ENCODE data around the gene RNU1-1. TPM values are rescaled to one million over a fixed set of nuclear protein-coding genes. Genes with fewer than 3 reads are reported as not detected.
A peak's percentile ranks its signal among the peaks of the same experiment; 100 is the strongest.
"Not testable (repeated sequence)": the region's sequence is repeated elsewhere in the genome, so short reads cannot be mapped to it uniquely, and the experiment has no call there.

The RNU1-1 gene
- total and polyA plus RNA-seq, 9 of the 15 experiments (the other 6 are each of a cell fraction or from before 2014, with no cell fraction given): under 0.01 to 32,823 (median 2,538) TPM; not detected in 4

DNA sequence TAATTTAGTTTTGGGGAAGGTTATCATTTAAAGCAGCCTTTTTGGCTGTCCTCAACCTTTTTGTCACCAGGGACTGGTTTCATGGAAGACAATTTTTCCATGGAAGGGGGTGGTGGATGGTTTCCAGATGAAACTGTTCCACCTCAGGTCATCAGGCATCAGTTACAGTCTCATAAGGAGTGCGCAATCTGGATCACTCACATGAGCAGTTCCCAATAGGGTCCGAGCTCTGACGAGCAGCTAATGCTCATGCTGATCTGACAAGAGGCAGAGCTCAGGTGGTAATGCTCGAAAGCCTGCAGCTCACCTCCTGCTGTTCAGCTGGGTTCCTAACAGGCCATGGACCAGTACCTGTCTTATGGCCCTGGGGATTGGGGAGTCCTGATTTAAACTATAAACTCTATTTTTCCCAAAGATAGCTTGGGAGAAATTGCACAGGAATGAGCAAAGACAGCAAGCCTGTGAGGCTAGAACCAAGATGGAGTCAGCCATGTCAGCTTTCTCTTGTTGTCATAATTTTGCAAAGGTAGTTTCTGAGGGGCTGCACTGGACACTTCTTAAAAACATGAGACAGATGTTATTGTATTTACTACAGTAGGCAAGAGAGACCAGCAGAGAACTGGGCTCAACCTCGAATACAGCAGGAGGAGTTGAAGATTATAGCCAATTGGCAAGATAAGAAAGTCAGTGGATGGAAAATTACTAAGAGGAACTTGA is 2.8 kb upstream of the RNU1-1 start (continued):
- TF ChIP-seq NR2C2 (CRISPR knock-in tag; IDR thresholded peaks at IDR 0.05): not testable (repeated sequence)
- TF ChIP-seq NR2C2 (tag; IDR thresholded peaks at IDR 0.05): peak; percentile 42; the same call in 1 of the 2 replicates
- 0 out of 2 replicates have a peak, but pooled peaks have one; percentile 39 for TF ChIP-seq ZNF197 (CRISPR knock-in tag; IDR thresholded peaks at IDR 0.05; ENCODE audit: low read depth)
- TF ChIP-seq, protein P1, sequence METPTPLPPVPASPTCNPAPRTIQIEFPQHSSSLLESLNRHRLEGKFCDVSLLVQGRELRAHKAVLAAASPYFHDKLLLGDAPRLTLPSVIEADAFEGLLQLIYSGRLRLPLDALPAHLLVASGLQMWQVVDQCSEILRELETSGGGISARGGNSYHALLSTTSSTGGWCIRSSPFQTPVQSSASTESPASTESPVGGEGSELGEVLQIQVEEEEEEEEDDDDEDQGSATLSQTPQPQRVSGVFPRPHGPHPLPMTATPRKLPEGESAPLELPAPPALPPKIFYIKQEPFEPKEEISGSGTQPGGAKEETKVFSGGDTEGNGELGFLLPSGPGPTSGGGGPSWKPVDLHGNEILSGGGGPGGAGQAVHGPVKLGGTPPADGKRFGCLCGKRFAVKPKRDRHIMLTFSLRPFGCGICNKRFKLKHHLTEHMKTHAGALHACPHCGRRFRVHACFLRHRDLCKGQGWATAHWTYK (CRISPR knock-in tag; IDR thresholded peaks at IDR 0.05): peak; percentile 96
- TF ChIP-seq MAZ (CRISPR knock-in tag; conservative IDR thresholded peaks at IDR 0.05 in 1 of 2, IDR thresholded peaks at IDR 0.05 in 1 of 2): 0 out of 4 replicates have a peak, but pooled peaks of 1 of the 2 experiments have one; percentile 36
- TF ChIP-seq, protein P2, sequence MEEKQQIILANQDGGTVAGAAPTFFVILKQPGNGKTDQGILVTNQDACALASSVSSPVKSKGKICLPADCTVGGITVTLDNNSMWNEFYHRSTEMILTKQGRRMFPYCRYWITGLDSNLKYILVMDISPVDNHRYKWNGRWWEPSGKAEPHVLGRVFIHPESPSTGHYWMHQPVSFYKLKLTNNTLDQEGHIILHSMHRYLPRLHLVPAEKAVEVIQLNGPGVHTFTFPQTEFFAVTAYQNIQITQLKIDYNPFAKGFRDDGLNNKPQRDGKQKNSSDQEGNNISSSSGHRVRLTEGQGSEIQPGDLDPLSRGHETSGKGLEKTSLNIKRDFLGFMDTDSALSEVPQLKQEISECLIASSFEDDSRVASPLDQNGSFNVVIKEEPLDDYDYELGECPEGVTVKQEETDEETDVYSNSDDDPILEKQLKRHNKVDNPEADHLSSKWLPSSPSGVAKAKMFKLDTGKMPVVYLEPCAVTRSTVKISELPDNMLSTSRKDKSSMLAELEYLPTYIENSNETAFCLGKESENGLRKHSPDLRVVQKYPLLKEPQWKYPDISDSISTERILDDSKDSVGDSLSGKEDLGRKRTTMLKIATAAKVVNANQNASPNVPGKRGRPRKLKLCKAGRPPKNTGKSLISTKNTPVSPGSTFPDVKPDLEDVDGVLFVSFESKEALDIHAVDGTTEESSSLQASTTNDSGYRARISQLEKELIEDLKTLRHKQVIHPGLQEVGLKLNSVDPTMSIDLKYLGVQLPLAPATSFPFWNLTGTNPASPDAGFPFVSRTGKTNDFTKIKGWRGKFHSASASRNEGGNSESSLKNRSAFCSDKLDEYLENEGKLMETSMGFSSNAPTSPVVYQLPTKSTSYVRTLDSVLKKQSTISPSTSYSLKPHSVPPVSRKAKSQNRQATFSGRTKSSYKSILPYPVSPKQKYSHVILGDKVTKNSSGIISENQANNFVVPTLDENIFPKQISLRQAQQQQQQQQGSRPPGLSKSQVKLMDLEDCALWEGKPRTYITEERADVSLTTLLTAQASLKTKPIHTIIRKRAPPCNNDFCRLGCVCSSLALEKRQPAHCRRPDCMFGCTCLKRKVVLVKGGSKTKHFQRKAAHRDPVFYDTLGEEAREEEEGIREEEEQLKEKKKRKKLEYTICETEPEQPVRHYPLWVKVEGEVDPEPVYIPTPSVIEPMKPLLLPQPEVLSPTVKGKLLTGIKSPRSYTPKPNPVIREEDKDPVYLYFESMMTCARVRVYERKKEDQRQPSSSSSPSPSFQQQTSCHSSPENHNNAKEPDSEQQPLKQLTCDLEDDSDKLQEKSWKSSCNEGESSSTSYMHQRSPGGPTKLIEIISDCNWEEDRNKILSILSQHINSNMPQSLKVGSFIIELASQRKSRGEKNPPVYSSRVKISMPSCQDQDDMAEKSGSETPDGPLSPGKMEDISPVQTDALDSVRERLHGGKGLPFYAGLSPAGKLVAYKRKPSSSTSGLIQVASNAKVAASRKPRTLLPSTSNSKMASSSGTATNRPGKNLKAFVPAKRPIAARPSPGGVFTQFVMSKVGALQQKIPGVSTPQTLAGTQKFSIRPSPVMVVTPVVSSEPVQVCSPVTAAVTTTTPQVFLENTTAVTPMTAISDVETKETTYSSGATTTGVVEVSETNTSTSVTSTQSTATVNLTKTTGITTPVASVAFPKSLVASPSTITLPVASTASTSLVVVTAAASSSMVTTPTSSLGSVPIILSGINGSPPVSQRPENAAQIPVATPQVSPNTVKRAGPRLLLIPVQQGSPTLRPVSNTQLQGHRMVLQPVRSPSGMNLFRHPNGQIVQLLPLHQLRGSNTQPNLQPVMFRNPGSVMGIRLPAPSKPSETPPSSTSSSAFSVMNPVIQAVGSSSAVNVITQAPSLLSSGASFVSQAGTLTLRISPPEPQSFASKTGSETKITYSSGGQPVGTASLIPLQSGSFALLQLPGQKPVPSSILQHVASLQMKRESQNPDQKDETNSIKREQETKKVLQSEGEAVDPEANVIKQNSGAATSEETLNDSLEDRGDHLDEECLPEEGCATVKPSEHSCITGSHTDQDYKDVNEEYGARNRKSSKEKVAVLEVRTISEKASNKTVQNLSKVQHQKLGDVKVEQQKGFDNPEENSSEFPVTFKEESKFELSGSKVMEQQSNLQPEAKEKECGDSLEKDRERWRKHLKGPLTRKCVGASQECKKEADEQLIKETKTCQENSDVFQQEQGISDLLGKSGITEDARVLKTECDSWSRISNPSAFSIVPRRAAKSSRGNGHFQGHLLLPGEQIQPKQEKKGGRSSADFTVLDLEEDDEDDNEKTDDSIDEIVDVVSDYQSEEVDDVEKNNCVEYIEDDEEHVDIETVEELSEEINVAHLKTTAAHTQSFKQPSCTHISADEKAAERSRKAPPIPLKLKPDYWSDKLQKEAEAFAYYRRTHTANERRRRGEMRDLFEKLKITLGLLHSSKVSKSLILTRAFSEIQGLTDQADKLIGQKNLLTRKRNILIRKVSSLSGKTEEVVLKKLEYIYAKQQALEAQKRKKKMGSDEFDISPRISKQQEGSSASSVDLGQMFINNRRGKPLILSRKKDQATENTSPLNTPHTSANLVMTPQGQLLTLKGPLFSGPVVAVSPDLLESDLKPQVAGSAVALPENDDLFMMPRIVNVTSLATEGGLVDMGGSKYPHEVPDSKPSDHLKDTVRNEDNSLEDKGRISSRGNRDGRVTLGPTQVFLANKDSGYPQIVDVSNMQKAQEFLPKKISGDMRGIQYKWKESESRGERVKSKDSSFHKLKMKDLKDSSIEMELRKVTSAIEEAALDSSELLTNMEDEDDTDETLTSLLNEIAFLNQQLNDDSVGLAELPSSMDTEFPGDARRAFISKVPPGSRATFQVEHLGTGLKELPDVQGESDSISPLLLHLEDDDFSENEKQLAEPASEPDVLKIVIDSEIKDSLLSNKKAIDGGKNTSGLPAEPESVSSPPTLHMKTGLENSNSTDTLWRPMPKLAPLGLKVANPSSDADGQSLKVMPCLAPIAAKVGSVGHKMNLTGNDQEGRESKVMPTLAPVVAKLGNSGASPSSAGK (IDR thresholded peaks at IDR 0.05): peak; percentile 25; the same call in 1 of the 2 replicates
- TF ChIP-seq, protein P3, sequence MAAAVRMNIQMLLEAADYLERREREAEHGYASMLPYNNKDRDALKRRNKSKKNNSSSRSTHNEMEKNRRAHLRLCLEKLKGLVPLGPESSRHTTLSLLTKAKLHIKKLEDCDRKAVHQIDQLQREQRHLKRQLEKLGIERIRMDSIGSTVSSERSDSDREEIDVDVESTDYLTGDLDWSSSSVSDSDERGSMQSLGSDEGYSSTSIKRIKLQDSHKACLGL (CRISPR knock-in tag; IDR thresholded peaks at IDR 0.05; ENCODE audit: borderline replicate concordance, poor library complexity, severe bottlenecking): peak; percentile 14
- peak; percentile 71 for TF ChIP-seq L3MBTL2 (IDR thresholded peaks at IDR 0.05)
- peak; percentile 94 for TF ChIP-seq DDX20 (tag; IDR thresholded peaks at IDR 0.05; ENCODE audit: low read depth)
- TF ChIP-seq KLF6 (CRISPR knock-in tag; IDR thresholded peaks at IDR 0.05; ENCODE audit: borderline replicate concordance): peak; percentile 92
